ENCODE results near the gene DAGLA.

Gene DAGLA

DNA sequence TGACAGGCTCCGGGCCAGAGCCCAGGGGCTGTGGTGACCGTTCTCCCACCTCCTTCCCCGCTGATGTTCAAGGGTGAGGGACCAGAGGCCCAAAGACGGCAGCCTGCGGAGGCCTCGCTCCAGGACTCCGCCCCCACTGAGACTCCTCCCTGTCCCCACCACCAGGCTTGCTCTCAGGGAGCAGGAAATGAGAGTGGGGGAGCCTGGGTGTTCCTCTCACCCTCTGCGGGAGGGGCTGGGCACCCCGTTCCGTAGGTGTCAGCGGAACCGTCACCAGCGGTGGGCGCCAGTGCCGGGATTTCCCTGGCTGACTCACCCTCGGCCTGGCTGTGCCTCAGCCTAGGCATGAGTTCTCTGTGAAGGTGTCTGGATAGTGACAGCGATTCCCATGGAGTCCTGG, 15.7 kb downstream of the DAGLA start:
- Histone ChIP-seq H3K27me3 (ENCODE audit: low read length) (no peaks in the 10 kb centered on the region), H3K4me3 (ENCODE audit: insufficient read depth, low read length, poor library complexity, severe bottlenecking) (no peak overlapping the region), H3F3A (ENCODE audit: insufficient read depth) (no peaks in the 10 kb centered on the region), H3K79me2 (ENCODE audit: insufficient read depth, low read length) (no peaks in the 10 kb centered on the region), H3K27ac (ENCODE audit: low read depth, low read length) (no peak overlapping the region), H3K36me3 (ENCODE audit: low read length) (no peaks in the 10 kb centered on the region), H2AFZ (ENCODE audit: low read depth, low read length, severe bottlenecking) (no peak overlapping the region), H3K4me2 (ENCODE audit: low read depth, low read length, poor library complexity, severe bottlenecking) (no peak overlapping the region), H3K9me3 (ENCODE audit: insufficient read depth, low read length) (no peaks in the 10 kb centered on the region), H3K9me2 (replicated peaks; ENCODE audit: insufficient read depth, low read length) (no peaks in the 10 kb centered on the region), H3K9ac (ENCODE audit: low read length) (no peak overlapping the region), H4K20me1 (ENCODE audit: low read depth, low read length) (no peaks in the 10 kb centered on the region)
- TF ChIP-seq EZH2phosphoT487 (conservative IDR thresholded peaks at IDR 0.05; ENCODE audit: low read length) (no peak), CTCF (IDR thresholded peaks at IDR 0.05; ENCODE audit: insufficient read depth, low read length, poor library complexity, severe bottlenecking) (no peak)

- Histone ChIP-seq H3K9me2 (replicated peaks; ENCODE audit: insufficient read depth, low read length) (no peaks in the 10 kb centered on the region), H3K27me3 (ENCODE audit: low read length) (no peaks in the 10 kb centered on the region), H3K4me3 (ENCODE audit: insufficient read depth, low read length, poor library complexity, severe bottlenecking) (no peak overlapping the region), H4K20me1 (ENCODE audit: low read depth, low read length) (no peaks in the 10 kb centered on the region), H3K9ac (ENCODE audit: low read length) (no peak overlapping the region), H3K36me3 (ENCODE audit: low read length) (no peaks in the 10 kb centered on the region), H3K9me3 (ENCODE audit: insufficient read depth, low read length) (no peaks in the 10 kb centered on the region), H3K27ac (ENCODE audit: low read depth, low read length) (no peak overlapping the region), H3K4me2 (ENCODE audit: low read depth, low read length, poor library complexity, severe bottlenecking) (no peak overlapping the region), H3F3A (ENCODE audit: insufficient read depth) (no peaks in the 10 kb centered on the region), H3K79me2 (ENCODE audit: insufficient read depth, low read length) (no peaks in the 10 kb centered on the region), H2AFZ (ENCODE audit: low read depth, low read length, severe bottlenecking) (no peak overlapping the region)
- TF ChIP-seq EZH2phosphoT487 (conservative IDR thresholded peaks at IDR 0.05; ENCODE audit: low read length), result no peak
Observed at GRCh38 chr11:61696602-61697001, 16.4 kb downstream of the DAGLA start.

GRCh38 chr11:61697078-61697502, 16.9 kb downstream of the DAGLA start:
- H3K27me3 ChIP-seq (ENCODE audit: low read length), result no peaks in the 10 kb centered on the region
- no peaks in the 10 kb centered on the region for H3K79me2 ChIP-seq (ENCODE audit: insufficient read depth, low read length)
- no peaks in the 10 kb centered on the region for H3F3A ChIP-seq (ENCODE audit: insufficient read depth)
- TF ChIP-seq CTCF (IDR thresholded peaks at IDR 0.05; ENCODE audit: insufficient read depth, low read length, poor library complexity, severe bottlenecking) (no peak), EZH2phosphoT487 (conservative IDR thresholded peaks at IDR 0.05; ENCODE audit: low read length) (no peak)
- no peak overlapping the region for H3K4me3 ChIP-seq (ENCODE audit: insufficient read depth, low read length, poor library complexity, severe bottlenecking)
- no peak overlapping the region for H3K9ac ChIP-seq (ENCODE audit: low read length)
- no peaks in the 10 kb centered on the region for H3K9me2 ChIP-seq (replicated peaks; ENCODE audit: insufficient read depth, low read length)
- H3K9me3 ChIP-seq (ENCODE audit: insufficient read depth, low read length), result no peaks in the 10 kb centered on the region
- H2AFZ ChIP-seq (ENCODE audit: low read depth, low read length, severe bottlenecking), result no peak overlapping the region
- H4K20me1 ChIP-seq (ENCODE audit: low read depth, low read length), result no peaks in the 10 kb centered on the region
- H3K27ac ChIP-seq (ENCODE audit: low read depth, low read length), result no peak overlapping the region
- H3K36me3 ChIP-seq (ENCODE audit: low read length), result no peaks in the 10 kb centered on the region
- no peak overlapping the region for H3K4me2 ChIP-seq (ENCODE audit: low read depth, low read length, poor library complexity, severe bottlenecking)

DNA sequence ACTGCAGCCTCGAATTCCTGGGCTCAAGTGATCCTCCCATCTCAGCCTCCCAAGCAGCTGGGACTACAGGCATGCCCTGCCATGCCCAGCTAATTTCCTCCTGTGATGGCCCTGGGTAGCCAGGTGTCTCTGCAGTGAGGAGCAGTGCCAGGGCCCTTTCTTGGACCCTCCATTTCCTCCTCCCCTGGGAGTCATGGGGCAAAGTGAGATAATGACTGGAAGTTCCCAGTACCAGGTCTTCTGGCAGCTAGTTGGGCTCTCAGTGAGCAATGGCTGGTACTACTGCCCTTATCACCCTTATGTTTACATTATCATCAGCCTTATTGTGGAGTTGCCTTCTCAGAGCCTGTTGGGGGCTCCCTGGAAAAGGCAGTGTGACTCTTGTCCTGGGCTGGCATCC, 17.6 kb downstream of the DAGLA start:
- Histone ChIP-seq H3K4me2 (ENCODE audit: low read depth, low read length, poor library complexity, severe bottlenecking) (no peak overlapping the region), H3K27ac (ENCODE audit: low read depth, low read length) (no peak overlapping the region), H3K9me3 (ENCODE audit: insufficient read depth, low read length) (no peaks in the 10 kb centered on the region), H3F3A (ENCODE audit: insufficient read depth) (no peaks in the 10 kb centered on the region), H2AFZ (ENCODE audit: low read depth, low read length, severe bottlenecking) (no peak overlapping the region), H3K9me2 (replicated peaks; ENCODE audit: insufficient read depth, low read length) (no peaks in the 10 kb centered on the region), H3K79me2 (ENCODE audit: insufficient read depth, low read length) (no peaks in the 10 kb centered on the region), H3K36me3 (ENCODE audit: low read length) (no peaks in the 10 kb centered on the region), H3K9ac (ENCODE audit: low read length) (no peak overlapping the region), H3K4me3 (ENCODE audit: insufficient read depth, low read length, poor library complexity, severe bottlenecking) (no peak overlapping the region), H4K20me1 (ENCODE audit: low read depth, low read length) (no peaks in the 10 kb centered on the region), H3K27me3 (ENCODE audit: low read length) (no peaks in the 10 kb centered on the region)
- TF ChIP-seq CTCF (IDR thresholded peaks at IDR 0.05; ENCODE audit: insufficient read depth, low read length, poor library complexity, severe bottlenecking), result no peak

All from SU-DHL-6 (cell line).